Chondrocyte (in vitro differentiated cells): ENCODE data around the gene SLC4A3. TPM values are rescaled to one million over a fixed set of nuclear protein-coding genes. Genes with fewer than 3 reads are reported as not detected.

ENCODE experiments used
- DNase-seq: peaks from one replicate; pipeline ENCODE4 v3.0.0; 2021; ENCODE audit warnings: mixed read lengths, low spot score
- H3K27ac Mint-ChIP-seq: one replicate; pipeline ENCODE4 v1.8.0; 2021; ENCODE audit warnings: mild to moderate bottlenecking, moderate library complexity, mixed read lengths; ENCODE audit not compliant: unreplicated experiment
- H3K27me3 Mint-ChIP-seq: 2 replicates; pipeline ENCODE4 v1.8.0; 2021; ENCODE audit warnings: low read depth, mixed read lengths
- H3K36me3 Mint-ChIP-seq: 2 replicates; pipeline ENCODE4 v1.8.0; 2021; ENCODE audit warnings: low read depth, mixed read lengths
- H3K4me1 Mint-ChIP-seq: 2 replicates; pipeline ENCODE4 v1.8.0; 2021; ENCODE audit warnings: low read depth, mild to moderate bottlenecking, mixed read lengths
- H3K4me3 Mint-ChIP-seq: one replicate; pipeline ENCODE4 v1.8.0; 2021; ENCODE audit warnings: mild to moderate bottlenecking, moderate library complexity, mixed read lengths; ENCODE audit not compliant: unreplicated experiment
- H3K9me3 Mint-ChIP-seq: 2 replicates; pipeline ENCODE4 v1.8.0; 2021; ENCODE audit warnings: low read depth, mixed read lengths
- CTCF ChIP-seq: fragments of 200-600 bp; sonication (generic); IDR thresholded peaks from 2 replicates; pipeline ENCODE4 v1.5.0; 2021; ENCODE audit warnings: antibody characterized with exemption, mild to moderate bottlenecking, moderate library complexity
- total RNA-seq: library from RNA; stranded (reverse); gene quantifications from 3 replicates; pipeline ENCODE4 v1.2.1, GENCODE V29; 2021

The SLC4A3 gene
- total RNA-seq, 1 donor from 2014 or later = 17.2 TPM

DNA sequence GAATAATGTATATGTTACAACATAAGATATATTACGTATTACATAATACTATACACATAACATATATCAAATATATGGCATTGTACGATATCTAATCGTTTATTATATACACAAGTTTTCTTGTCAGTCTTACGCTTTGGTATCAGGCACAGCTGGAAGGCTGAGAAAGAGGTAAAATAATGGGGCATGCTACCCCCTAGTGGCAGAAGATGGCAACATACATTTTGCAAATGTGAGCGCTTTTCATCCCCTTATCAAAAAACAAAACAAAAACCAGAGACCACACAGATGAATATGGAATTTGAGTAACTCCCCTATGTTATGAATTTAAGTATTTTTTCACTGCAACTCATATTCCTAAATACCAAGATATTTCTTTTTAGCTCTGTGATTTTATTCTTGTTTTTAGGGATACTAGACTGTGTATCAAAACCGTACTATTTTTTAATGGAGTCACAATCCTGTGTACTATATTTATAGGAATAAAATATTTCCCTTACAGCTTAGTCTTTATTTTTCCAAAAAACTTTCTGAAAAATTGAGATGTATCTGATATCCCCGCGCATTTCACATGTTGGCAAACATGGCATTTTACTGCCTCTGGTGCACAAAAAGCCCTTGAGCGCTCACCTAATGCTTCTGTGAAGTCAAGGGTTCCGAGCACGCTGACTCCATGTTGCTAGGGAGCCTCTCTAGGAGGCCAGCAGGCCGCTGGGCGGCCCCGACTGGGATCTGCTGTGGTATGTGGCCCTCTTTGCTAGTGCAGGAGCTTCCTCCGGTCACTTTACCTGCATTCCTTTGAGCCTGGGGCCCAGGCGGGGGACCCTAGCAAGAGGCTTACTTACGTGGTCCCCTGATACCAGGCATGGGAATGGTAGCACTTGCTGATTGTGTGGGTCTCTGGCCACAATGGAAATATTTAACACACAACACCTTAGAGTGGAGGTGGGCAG, 62.5 kb downstream of the SLC4A3 start:
- peak overlapping the region; percentile 71 for H3K27ac Mint-ChIP-seq

GRCh38 chr2:219691571-219691970, 64.1 kb downstream of the SLC4A3 start:
- no peak for DNase-seq
- Mint-ChIP-seq H3K27ac (peak overlapping the region; percentile 88), H3K9me3 (peaks cover 3% of the 10 kb centered on the region), H3K27me3 (peaks cover 4% of the 10 kb centered on the region), H3K4me3 (no peak overlapping the region), H3K36me3 (peaks cover 1% of the 10 kb centered on the region), H3K4me1 (peaks cover 48% of the 10 kb centered on the region)
- TF ChIP-seq CTCF = no peak

More for the DNA sequence above, 62.5 kb downstream of the SLC4A3 start:
- peaks cover 1% of the 10 kb centered on the region for H3K36me3 Mint-ChIP-seq
- peak; percentile 96 for TF ChIP-seq CTCF
- H3K4me1 Mint-ChIP-seq = peaks cover 64% of the 10 kb centered on the region
- H3K27me3 Mint-ChIP-seq = no peaks in the 10 kb centered on the region
- no peak overlapping the region for H3K4me3 Mint-ChIP-seq
- no peaks in the 10 kb centered on the region for H3K9me3 Mint-ChIP-seq
- DNase-seq = no peak

Other genes with a start within 250 kb of the SLC4A3 start
- gene DNPEP, start 239.7 kb upstream of the SLC4A3 start, total RNA-seq = 42.3 to 47.9 TPM (median 43.5 TPM) in 3 replicates
- 0.70 to 19.8 TPM (median 15.5 TPM) in 3 replicates for gene DES, start 209.3 kb upstream of the SLC4A3 start, total RNA-seq
- gene SPEG, start 192.8 kb upstream of the SLC4A3 start, total RNA-seq = 62.9 to 94.9 TPM (median 89.7 TPM) in 3 replicates
- 60.9 to 72.4 TPM (median 62.1 TPM) in 3 replicates for gene GMPPA, start 128.7 kb upstream of the SLC4A3 start, total RNA-seq
- 0.15 TPM in 2 of 3 replicates, not detected in the other for gene ASIC4, start 113.1 kb upstream of the SLC4A3 start, total RNA-seq
- gene CHPF, start 83.8 kb upstream of the SLC4A3 start, total RNA-seq = 273 to 276 TPM (median 273 TPM) in 3 replicates
- 3.6 to 6.1 TPM (median 4.8 TPM) in 3 replicates for gene TMEM198, start 83.6 kb upstream of the SLC4A3 start, total RNA-seq
- gene OBSL1, start 56.1 kb upstream of the SLC4A3 start, total RNA-seq = 103 to 143 TPM (median 111 TPM) in 3 replicates
- gene INHA, start 55.3 kb upstream of the SLC4A3 start, total RNA-seq = 1.0 to 2.7 TPM (median 1.7 TPM) in 3 replicates
- gene STK11IP, start 29.8 kb upstream of the SLC4A3 start, total RNA-seq = 25.5 to 31.9 TPM (median 28.5 TPM) in 3 replicates